SK-N-MC (cell line): Measurements from ENCODE around the gene DNAH17.

ENCODE experiments used
- FOXP2 ChIP-seq: optimal IDR thresholded peaks from 2 replicates; pipeline ENCODE3; 2011; ENCODE audit warnings: mild to moderate bottlenecking, moderate library complexity; ENCODE audit not compliant: insufficient read depth; ENCODE audit errors: extremely low read length, control extremely low read depth
- POLR2AphosphoS5 ChIP-seq: IDR thresholded peaks from 2 replicates; pipeline ENCODE4 v1.6.1; 2012; ENCODE audit warnings: mild to moderate bottlenecking, low read depth, low read length, borderline replicate concordance

DNA sequence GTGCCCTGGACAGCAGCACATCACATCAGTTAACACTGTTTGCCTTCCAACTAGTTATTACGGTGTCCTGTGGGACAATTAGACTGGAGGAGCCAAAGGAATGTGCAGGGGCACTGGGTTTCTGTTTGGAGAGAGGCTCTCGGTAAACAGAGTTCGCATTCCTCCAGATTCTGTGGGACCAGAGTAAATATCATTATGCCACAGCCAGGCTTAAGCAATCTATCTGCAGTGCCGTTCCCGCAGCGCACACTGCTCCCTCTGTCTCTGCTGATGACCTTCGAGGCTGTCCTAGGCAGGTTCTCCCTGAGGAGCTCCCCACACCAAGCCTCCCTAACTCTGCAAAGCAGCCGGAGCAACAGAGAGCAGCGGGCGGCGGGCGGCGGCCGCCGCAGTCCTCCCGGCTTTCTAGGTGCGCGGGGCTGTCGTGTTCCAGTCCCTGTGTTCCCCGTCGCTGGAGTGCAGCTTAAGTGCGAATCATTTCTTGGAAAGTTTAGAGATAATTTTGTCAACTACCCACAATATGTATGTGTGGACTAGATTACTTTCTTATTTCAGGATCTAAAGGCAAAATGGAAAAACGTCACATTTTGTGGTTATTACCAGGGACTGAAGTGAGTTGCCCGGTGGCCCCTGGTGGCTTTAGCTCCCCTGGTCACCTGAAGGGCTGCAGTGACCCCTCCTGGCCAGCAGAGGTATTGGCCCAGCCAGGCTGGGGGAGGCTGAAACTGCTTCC, 155.5 kb downstream of the DNAH17 start:
- TF ChIP-seq POLR2AphosphoS5 (no peak), FOXP2 (no peak)
